NCI-H128 (cell line): Measurements from ENCODE around the gene ZMYND10.

ENCODE experiments used
- DNase-seq: peaks from one replicate; lab custom pipeline; 2025; ENCODE audit not compliant: unreplicated experiment; lab: John Stamatoyannopoulos, UW

ZMYND10 gene

GRCh38 chr3:50371133-50371685, 25.7 kb upstream of the ZMYND10 start:
- DNase-seq, result no peak

- DNase-seq, result no peak
Observed at GRCh38 chr3:50370594-50370993, 25.1 kb upstream of the ZMYND10 start.

- no peak for DNase-seq
Observed at GRCh38 chr3:50369012-50369670, 23.6 kb upstream of the ZMYND10 start.

GRCh38 chr3:50365842-50366220, 20.3 kb upstream of the ZMYND10 start:
- DNase-seq, result no peak

GRCh38 chr3:50365080-50365841, 19.7 kb upstream of the ZMYND10 start:
- peak; percentile 59 for DNase-seq

GRCh38 chr3:50364573-50365079, 19.1 kb upstream of the ZMYND10 start:
- no peak for DNase-seq

GRCh38 chr3:50359760-50360110, 14.2 kb upstream of the ZMYND10 start:
- no peak for DNase-seq

GRCh38 chr3:50358911-50359759, 13.6 kb upstream of the ZMYND10 start, which contains the start of gene TMEM115:
Gene TMEM115 (minus strand): TSS chr3:50359521. CDS start chr3:50359063, 458 bp downstream.
- peak; percentile 91 for DNase-seq

GRCh38 chr3:50358355-50358910, 12.9 kb upstream of the ZMYND10 start:
- DNase-seq, result no peak

- DNase-seq, result no peak
Observed at GRCh38 chr3:50357481-50357880, 11.9 kb upstream of the ZMYND10 start.

GRCh38 chr3:50356553-50356952, 11.0 kb upstream of the ZMYND10 start:
- no peak for DNase-seq

- no peak for DNase-seq
Observed at GRCh38 chr3:50355829-50356552, 10.5 kb upstream of the ZMYND10 start.

- DNase-seq, result no peak
Observed at GRCh38 chr3:50354850-50355249, 9.3 kb upstream of the ZMYND10 start.

- no peak for DNase-seq
Observed at GRCh38 chr3:50354186-50354764, 8.7 kb upstream of the ZMYND10 start.

- DNase-seq, result no peak
Observed at GRCh38 chr3:50353245-50354004, 7.9 kb upstream of the ZMYND10 start.

GRCh38 chr3:50352781-50353180, 7.2 kb upstream of the ZMYND10 start:
- DNase-seq, result no peak

- DNase-seq, result no peak
Observed at GRCh38 chr3:50351323-50351697, 5.8 kb upstream of the ZMYND10 start.

- peak; percentile 81 for DNase-seq
Observed at GRCh38 chr3:50350527-50351322, 5.2 kb upstream of the ZMYND10 start, which contains the start of the genes CYB561D2 and NPRL2. Gene CYB561D2 (plus strand): TSS chr3:50350862. CDS start chr3:50351434, 572 bp downstream. Gene NPRL2 (minus strand): TSS chr3:50350775. CDS start chr3:50350652, 123 bp downstream.
